G401 (cell line): ENCODE data around the gene MYOG. TPM values are rescaled to one million over a fixed set of nuclear protein-coding genes. Genes with fewer than 3 reads are reported as not detected.

ENCODE experiments used
- DNase-seq: peaks from one replicate; pipeline ENCODE4 v3.0.0-alpha.2; 2015; ENCODE audit warnings: low spot score
- in situ Hi-C: cut with HindIII; loops from 2 replicates; pipeline ENCODE4 v1.10.0; 2016; ENCODE audit warnings: low sequenced_read_pairs, mixed read lengths
- total RNA-seq: library from RNA; depleted of rRNA; stranded (reverse); fragments of >200 nt; shearing (Covaris generic); gene quantifications from 2 replicates; pipeline ENCODE4 v1.2.3, GENCODE V29; 2014

MYOG gene
- total RNA-seq, 1 experiment from 2014 or later, result not detected

DNA sequence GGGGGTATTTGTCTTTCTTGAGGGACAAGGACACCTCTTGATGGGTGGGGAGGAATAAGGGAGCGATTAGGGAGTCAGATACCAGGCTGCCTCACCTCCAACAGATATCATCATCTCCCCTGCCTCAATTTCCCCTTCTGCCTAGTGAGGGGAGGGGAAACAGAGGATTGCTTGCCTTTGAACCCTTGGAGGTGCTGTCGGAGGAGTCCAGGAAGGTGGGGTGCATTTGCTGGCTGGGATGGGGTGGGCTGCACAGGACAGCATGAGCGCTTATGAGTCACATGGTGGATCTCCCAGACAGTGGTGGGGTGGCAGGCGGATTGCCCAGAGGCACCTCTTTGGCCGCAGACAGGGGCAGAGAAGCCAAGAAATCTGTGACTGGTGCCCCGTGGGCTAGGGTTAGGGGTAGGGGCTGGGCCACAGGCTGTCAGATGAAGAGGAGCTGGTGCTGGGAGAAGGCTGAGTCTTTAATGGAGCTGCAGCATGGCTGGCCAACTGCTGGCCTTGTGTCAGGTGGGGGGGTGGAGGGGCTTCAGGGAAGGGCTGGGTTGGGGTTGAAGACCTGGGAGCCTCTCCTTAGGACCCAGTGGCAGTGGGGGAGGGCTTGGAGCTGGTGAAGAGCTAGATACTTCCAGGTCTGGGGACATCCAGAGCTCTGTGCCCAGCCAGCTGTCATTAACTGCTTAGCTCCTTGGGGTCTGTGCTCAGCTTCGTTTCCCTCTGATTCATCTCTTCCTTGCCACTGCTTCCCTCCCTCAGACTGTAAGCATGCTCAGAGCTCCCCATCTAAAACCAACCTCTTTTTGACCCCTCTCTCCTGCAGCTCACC, 34.7 kb upstream of the MYOG start:
- DNase-seq, result no peak
- in situ Hi-C loops, result no loop called here

DNA sequence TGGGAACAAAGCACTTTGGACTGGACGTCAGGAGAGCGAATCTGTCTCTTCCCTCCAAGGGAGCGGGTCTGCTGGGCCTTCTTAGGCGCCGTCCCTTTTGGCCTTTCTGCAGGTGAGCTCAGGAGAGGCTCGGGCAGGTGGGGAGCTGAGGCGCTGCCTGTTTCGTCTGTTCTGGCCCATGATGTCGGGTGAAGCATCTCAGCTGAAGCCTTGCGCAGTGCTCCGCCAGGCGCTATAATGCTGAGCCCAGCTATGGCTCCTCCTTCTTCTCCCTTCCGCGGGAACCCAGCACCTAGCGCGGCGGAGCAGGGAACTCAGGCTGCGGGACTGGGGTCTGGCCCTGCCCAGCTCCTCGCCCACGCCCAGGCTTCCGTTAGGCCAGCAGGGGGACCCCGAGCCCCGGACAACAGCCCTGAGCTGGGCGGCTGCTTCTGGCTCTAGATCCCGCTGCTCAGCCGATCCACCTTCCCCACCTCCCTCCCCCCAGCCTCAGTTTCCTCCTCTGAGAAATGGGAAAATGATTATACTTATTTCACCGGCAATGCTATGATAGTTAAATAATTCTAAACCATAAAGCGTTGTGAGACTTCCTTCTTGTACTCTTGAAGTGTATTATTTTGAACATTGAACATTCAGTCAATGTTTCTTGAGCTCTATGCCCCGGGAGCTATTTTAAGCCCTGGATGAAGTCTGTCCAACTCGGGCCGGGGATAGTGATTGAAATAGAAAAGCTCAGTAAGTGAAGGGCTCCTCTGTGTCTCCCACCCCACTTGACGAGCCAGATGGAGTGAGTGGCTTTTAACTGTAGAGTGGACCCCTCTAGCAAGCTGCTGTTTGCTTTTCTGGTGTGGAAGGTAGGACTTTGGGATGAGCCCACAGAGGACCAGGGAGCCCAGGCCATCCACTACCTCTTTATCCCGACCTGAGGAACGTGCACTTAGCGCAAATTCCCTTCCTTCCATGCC, 32.1 kb upstream of the MYOG start:
- in situ Hi-C loops, result no loop called here
- peak; percentile 85 for DNase-seq

DNA sequence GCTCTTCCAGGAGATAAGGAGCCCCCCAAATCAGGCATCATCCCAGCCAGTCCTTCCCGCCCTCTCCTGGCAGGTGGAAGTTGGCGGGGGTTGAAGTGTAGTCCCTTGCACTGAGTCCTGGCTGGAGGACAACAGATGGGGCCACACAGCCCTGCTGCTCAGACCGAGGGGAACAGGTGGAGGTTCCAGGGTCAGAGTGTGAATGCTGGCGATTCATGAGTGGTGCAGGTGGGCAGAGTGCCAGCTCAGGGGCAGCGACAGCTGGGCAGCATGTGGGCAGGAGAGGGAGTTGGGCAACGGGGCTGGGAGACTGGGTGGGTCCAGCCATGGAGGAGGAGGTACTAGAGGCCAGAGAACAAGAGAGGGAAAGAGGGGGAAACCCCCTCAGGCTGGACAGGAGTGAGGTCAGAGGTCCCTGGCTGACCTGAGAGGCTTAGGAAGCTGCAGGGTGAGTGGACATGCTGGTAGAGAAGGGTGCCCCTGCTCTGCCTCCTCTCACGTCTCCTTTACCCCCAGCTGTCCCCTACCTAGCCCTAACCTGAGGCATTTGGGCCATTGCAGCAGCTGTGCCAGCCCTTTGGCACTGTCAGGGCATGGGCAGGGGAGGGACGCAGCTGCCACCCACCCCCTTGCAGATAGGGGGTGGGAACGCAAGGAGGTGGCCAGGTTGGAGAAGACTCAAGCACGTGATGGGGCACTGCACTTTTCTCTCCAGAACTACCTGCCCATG, 30.4 kb upstream of the MYOG start:
- in situ Hi-C loops, result no loop called here
- peak; percentile 28 for DNase-seq

DNA sequence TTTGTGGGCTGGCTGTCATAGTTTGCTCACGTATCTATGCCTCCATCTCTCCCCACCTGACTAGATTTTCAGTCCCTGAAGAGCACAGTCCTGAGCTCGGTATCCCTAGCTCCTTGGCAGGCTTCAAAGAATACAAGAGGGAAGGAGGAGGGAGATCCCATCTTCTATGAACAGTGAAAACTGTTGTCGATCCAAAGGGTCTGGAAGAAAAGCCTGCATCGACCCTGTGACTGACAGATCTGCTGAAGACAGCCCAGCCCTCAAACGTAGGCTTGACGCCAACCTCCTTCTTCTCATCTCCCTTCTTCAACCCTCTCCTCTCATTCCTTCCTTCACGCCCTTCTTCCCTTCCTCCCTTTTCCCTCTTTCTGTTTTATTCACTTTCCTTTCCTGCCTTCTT, 28.4 kb upstream of the MYOG start:
- no peak for DNase-seq
- in situ Hi-C loops, result no loop called here

DNA sequence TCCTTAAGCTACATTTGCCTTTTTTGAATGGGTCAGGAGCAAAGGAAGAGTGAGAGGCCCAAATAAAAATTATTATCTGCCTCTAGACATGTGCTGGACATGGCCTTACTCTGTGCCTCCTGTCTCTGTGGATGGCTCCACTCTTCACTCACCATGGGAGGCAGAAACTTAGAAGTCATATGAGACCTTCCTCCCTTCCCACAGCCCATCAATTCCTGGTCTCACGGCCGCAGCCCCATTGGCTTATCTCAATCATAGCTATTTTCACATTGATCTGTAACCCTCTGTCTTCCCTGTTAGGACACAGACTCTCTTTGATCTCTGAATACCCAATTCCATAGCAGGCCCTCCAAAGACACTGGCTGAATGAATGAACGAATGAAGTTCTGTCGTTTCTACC, 27.5 kb upstream of the MYOG start:
- in situ Hi-C loops, result no loop called here
- DNase-seq, result no peak

DNA sequence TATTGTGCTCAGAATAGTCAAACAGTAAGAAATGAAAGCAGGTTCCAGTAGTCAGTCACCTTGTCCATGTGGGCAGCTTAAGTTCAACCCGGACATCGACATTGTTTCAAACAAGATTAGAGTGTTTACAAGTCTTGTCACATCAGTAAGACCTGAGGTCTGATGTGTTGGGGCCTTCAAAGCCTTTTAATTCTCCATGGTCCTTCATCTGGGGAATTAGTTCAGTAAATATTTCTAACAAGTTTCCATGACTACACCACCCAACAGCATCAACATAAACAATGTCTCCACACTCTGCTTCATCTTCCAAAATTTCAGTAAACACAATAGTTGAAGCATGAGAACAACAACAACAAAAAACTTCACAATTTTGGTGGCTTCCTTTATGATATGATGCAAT, 26.7 kb upstream of the MYOG start:
- no peak for DNase-seq
- in situ Hi-C loops, result no loop called here

DNA sequence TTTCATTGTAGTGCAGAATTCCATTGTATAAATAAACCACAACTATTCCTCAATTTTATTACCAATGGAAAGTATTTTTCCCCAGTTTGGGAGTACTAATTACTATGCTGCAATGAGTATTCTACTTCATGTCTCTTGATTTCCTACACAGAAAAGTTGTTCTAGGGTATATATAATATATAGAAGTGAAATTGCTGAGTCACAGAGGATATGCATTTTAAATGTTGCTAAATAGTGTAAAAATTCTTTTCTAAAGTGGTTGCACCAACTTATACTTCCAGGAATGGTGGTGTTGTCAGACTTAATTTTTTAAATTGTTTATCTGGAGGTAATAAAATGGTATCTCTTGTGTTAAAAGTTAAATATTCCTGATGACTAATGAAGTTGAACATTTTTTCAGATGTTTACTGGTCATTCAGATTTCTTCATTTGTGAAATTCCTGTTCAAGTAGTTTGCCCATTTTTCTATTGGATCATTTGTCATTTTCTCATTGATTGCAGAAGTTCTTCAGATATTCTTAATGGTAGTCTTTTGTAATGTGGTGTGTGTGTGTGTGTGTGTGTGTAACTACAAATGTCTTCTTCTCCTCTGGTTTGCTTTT, 19.1 kb upstream of the MYOG start:
- in situ Hi-C loops, result no loop called here
- DNase-seq, result no peak

DNA sequence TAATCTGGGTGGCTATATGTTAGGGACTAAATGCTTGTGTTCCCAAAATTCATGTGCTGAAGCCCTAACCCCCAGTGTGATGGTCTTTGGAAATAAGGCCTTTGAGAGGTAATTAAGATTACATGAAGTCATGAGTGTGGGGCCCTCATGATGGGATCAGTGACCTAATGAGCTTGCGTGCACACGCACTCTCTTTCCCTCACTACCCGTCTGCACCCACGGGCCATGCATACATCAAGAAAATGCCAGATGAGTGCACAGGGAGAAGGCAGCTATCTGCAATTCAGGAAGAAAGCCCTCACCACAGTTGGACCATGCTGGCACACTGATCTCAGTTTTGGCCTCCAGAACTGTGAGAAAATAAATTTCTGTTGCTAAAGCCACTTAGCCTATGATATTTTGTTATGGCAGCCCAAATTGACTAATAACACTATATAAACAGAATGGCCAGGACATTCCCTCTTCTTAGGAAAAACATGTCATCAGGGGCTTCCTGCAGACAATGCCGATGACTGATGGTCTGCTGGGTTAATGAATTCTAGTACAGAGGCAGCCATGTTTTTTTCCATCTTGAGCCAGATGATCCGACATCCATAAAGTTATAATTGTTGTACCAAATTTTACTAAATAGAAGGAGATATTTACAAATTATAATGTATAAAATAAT, 18.1 kb upstream of the MYOG start:
- no peak for DNase-seq
- in situ Hi-C loops, result no loop called here

DNA sequence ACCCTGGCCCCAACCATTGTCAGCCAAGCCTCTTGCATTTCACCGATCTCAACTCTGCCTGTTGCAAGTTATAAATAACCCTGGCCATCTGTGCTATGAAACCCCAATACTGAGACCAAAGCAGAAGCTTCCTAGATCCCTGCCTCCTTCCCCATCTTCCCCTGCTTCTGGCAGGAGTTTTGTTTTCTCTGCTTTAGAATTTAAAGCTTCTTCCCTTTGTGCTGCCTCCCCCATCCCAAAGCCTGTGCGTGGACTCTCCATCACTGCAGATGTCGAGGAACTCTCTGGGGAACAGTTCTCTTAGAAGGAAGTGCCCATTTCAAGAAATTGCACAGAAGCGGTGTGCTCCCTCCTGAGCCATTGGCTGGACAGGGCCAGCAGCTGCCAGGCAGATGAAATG, 17.4 kb upstream of the MYOG start:
- peak; percentile 87 for DNase-seq
- in situ Hi-C loops, result no loop called here

DNA sequence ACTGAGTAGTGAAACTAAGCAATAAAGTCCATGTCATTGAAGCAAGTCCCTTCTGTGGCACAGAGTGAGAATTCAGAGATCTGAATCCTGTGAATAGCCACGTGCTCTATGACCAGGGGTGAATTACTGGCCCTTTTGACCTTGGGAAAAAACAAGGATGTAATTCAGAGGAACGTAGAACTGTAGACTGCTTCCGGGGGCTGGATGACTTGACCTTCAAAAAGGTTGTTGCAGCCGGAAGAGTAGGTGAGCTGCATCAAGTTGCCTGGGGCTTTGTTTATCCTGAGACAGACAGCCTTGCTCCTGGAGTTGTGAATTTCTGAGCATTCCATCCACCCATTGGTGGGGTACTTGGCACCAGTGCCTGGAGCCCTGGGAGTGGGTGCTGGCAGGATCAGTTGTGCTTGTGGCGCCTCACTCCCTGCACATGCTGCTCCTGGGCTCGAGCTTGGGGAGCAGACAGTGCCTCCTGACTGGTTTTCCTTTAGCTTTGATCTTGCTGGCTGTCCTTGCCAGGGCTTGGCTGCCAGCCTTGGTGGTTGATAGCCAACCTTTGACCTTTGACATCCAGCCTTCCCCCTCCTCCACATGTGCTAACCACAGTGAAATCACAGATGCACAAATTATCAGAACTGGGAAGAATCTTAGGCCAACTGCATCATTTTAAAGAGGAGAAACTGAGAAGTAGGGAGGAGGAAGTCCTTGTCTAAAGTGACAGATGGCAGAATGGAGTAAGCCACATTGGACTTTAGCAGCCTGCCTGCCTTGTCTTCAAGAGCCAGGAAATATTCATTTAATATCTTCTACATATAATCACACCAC, 16.2 kb upstream of the MYOG start:
- peak; percentile 84 for DNase-seq
- in situ Hi-C loops, result no loop called here

DNA sequence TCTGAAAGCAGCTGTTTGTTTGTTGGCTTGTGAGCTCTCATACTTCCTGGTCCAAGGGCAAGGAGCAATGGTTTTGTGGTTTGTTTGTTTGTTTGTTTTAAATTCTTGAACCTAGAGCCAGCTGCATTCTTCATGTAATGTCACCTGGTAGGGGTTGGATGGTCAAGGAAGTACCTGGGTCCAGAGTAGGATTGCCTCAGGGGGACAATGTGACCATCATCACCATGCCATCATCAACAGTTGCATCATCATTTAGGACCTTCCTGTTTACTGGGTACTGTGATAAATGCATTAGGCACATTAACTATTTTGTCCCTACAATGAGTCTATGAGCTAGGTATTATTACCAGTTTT, 14.7 kb upstream of the MYOG start:
- in situ Hi-C loops, result no loop called here
- no peak for DNase-seq

DNA sequence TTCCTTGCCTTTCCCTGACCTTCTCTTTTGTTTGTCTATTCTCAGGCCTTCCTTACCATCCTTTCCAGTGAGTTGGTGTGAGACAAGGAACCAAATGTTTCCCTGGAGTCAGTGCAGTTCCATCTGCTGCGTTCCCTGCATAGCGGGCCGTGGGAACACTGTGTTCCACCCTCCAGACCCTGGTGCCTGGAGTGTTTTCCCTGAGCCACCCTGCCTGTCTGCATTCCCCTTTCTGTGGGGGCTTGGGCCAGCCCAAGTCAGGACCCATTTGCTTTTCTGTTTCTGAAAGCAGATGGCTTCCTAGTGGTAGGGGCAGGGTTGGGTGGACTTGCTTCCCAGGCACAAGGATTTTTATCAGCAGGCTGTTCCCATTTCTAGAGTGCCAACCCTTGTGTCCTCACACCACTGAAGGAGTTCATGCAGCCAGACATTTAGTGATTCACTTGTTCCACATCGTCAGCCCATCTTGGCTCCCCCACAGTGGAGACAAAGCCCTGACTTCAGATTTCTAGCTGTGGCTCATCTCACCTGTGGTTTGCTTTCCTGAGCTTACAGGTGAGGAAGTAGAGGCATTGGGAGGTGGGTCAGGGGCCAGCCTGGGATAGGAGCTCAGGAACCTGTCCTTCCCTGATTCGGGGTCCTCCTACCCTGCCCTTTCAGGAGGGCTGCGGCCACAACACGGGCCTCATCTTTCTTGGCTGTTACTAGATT, 14.1 kb upstream of the MYOG start:
- DNase-seq, result peak; percentile 89
- in situ Hi-C loops, result no loop called here

DNA sequence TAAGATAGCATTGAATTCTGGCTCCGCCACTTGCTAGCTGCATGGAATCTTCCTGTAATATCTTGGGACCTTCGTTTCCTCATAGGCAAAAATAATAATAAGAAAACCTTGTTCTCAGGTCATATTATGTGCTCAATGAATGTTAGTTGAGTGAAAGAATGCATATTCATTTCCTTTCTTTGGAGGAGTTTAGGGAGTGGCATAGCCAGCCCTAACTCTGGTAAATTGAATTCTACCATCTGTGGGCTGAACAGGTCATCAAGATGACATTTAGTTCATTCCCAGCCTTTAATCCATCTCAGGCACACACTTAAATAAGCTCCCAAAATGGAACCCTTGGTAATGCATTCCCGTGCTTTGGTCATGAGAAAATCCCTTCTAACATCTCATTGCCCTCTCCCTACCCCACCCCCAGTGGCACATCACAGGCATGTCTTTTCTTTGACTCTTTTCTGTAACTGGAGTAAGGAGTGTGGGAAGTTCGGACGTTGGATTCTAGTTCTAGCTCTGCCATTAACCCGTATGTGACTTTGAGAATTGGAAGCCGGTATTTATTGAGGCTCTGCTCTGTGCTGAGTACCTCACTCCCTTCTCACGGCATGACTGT, 13.2 kb upstream of the MYOG start:
- in situ Hi-C loops, result no loop called here
- DNase-seq, result no peak

DNA sequence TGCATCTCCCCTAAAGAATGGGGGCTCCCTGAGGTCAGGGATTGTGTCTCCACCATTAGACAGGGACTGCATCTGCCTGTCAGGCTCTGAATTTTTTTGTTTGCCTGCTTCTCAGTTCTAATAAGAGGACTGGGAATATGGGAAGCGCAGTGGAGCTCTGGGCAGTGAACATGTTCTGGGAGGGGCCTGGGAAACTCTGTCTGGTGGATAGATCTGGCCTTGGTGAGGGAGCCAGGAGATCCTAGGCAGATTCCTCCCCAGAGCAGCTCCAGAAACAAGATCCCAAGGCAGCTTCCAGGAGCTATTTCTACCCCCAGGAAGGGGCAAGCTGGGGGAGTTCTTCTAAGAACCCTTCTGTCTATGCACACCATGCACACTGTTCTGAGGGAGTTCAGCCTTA, 12.6 kb upstream of the MYOG start:
- in situ Hi-C loops, result no loop called here
- no peak for DNase-seq

DNA sequence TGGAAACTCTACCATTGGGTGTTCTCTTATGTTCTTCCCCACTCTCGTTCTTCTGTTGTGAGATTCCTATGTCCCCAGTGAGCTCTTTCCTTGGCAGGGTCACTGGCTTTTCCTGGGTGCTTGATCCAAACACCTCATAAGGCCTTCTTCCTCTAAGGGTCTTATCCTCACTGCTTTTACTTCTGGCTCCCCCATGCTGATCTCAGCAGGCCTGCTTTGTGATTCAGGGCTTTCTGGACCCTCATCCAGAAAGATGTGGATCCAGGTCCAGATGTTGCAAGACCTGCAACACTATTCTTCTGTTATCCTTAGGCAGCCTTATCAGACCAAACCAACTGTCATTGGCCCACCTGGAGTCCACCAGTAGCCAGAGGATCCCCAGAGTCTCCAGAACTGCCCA, 11.2 kb upstream of the MYOG start:
- no peak for DNase-seq
- in situ Hi-C loops, result no loop called here

DNA sequence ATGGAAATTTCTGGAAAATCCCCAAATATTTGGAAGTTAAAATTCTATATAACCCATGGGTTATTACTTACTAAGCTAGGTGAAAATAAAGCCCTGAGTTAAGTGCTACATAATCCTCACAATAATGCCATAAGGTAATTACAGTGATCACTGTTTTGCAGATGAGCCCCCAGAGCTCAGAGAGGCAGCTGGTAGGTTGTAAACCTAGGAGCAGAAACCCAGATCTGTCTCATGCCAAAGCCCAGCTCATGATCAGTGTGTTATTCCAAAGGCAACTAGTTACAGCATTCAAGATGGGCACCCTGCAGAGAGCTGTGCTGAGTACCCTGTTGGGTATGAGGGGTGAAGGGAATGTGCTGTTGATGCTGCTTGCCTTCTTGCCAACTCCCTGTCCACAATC, 10.8 kb upstream of the MYOG start:
- in situ Hi-C loops, result no loop called here
- DNase-seq, result no peak

DNA sequence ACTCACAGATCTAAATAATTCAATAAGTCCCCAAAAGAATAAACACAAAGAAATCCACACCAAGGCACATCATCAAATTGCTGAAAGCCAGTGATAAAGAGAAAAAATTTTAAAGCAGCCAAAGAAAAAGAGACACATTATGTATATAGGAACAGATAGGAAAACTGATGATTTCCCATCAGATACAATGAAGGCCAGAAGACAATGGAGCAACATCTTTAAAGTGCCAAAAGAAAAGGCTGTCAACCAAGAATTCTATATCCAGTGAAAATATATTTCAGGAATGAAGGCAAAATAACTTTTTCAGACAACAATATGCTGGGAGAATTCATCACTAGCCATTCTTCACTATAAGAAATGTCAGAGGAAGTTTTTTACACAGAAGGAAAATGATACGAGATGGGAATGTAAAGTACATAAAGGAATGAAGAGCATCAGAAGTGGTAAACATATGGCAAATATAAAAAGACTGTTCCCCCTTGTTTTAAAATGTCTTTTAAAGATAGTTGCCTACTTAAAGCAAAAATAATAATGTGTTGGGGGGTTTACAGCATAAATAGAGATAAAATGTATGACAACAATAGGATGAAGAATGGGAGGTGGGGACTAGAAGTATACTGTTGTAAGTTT, 9.4 kb upstream of the MYOG start:
- no peak for DNase-seq
- in situ Hi-C loops, result no loop called here
